D721Med (cell line): ENCODE measurements around the gene ARPP21.

Source experiments
- DNase-seq: peaks from one replicate; pipeline ENCODE4 v3.0.0; 2011; ENCODE audit warnings: low spot score; ENCODE audit not compliant: insufficient read length
- FAIRE-seq: peaks from 2 replicates; lab custom pipeline; 2011; peaks lifted over from hg19 to GRCh38; lab: Jason Lieb, UNC
- CTCF ChIP-seq: IDR thresholded peaks from 2 replicates; pipeline ENCODE4 v1.5.1; 2012; ENCODE audit warnings: mild to moderate bottlenecking, control low read depth; ENCODE audit not compliant: insufficient read depth; ENCODE audit errors: missing control alignments

ARPP21 gene

GRCh38 chr3:35751207-35751606, 111.9 kb downstream of the ARPP21 start:
- DNase-seq (no peak), FAIRE-seq (no peak)

GRCh38 chr3:35757991-35758757, 118.8 kb downstream of the ARPP21 start:
- TF ChIP-seq CTCF, result no peak
- FAIRE-seq (no peak), DNase-seq (no peak)

More at GRCh38 chr3:35751207-35751606, 111.9 kb downstream of the ARPP21 start:
- no peak for TF ChIP-seq CTCF

GRCh38 chr3:35760146-35760545, 120.8 kb downstream of the ARPP21 start:
- no peak for DNase-seq
- TF ChIP-seq CTCF, result no peak
- FAIRE-seq, result no peak

- DNase-seq (no peak), FAIRE-seq (no peak)
- TF ChIP-seq CTCF, result no peak
Observed at GRCh38 chr3:35761311-35761710, 122.0 kb downstream of the ARPP21 start.

- FAIRE-seq (no peak), DNase-seq (no peak)
- no peak for TF ChIP-seq CTCF
Observed at GRCh38 chr3:35772381-35773015, 133.2 kb downstream of the ARPP21 start.

GRCh38 chr3:35773417-35773816, 134.1 kb downstream of the ARPP21 start:
- FAIRE-seq, result no peak
- no peak for DNase-seq
- no peak for TF ChIP-seq CTCF

GRCh38 chr3:35776346-35776745, 137.0 kb downstream of the ARPP21 start:
- no peak for TF ChIP-seq CTCF
- DNase-seq (no peak), FAIRE-seq (no peak)
